H9 (cell line): ENCODE results near the gene BMPR1A. TPM values are rescaled to one million over a fixed set of nuclear protein-coding genes. Genes with fewer than 3 reads are reported as not detected.

Source experiments
- DNase-seq: peaks from one replicate; pipeline ENCODE4 v3.0.0-alpha.2; 2017
- H2AFZ ChIP-seq: one replicate; pipeline ENCODE4 v1.6.1; 2013; ENCODE audit warnings: mild to moderate bottlenecking, low read length, control low read depth, moderate library complexity
- H2AK5ac ChIP-seq: 2 replicates; pipeline ENCODE4 v1.6.1; 2013; ENCODE audit warnings: low read length, control low read depth, mixed read lengths; ENCODE audit not compliant: insufficient read length
- H2BK120ac ChIP-seq: one replicate; pipeline ENCODE4 v1.6.1; 2013; ENCODE audit warnings: low read depth, mild to moderate bottlenecking, low read length, control low read depth, inconsistent platforms; ENCODE audit not compliant: poor library complexity, severe bottlenecking
- H2BK12ac ChIP-seq: 2 replicates; pipeline ENCODE4 v1.6.1; 2013; ENCODE audit warnings: low read length, control low read depth, mixed read lengths, low read depth; ENCODE audit not compliant: insufficient read length
- H2BK15ac ChIP-seq: 2 replicates; pipeline ENCODE4 v1.6.1; 2013; ENCODE audit warnings: low read depth, low read length, control low read depth
- H2BK20ac ChIP-seq: one replicate; pipeline ENCODE4 v1.6.1; 2013; ENCODE audit warnings: low read depth, mild to moderate bottlenecking, low read length, control low read depth, inconsistent platforms; ENCODE audit not compliant: poor library complexity, severe bottlenecking
- H2BK5ac ChIP-seq: 2 replicates; pipeline ENCODE4 v1.6.1; 2013; ENCODE audit warnings: low read length, control low read depth, mixed read lengths; ENCODE audit not compliant: insufficient read length
- H3K14ac ChIP-seq: 2 replicates; pipeline ENCODE4 v1.6.1; 2013; ENCODE audit warnings: low read length, control low read depth; ENCODE audit not compliant: insufficient read depth
- H3K18ac ChIP-seq: 2 replicates; pipeline ENCODE4 v1.6.1; 2013; ENCODE audit warnings: low read depth, mild to moderate bottlenecking, mixed read lengths, low read length, control low read depth; ENCODE audit not compliant: insufficient read length
- H3K23ac ChIP-seq: 2 replicates; pipeline ENCODE4 v1.6.1; 2013; ENCODE audit warnings: low read length, control low read depth, mixed read lengths, low read depth; ENCODE audit not compliant: insufficient read length
- H3K23me2 ChIP-seq: 2 replicates; pipeline ENCODE4 v1.6.1; 2013; ENCODE audit warnings: low read depth, mild to moderate bottlenecking, mixed read lengths, low read length, control low read depth; ENCODE audit not compliant: insufficient read length, poor library complexity, severe bottlenecking
- H3K27ac ChIP-seq: 2 replicates; pipeline ENCODE4 v1.5.1; 2013; ENCODE audit warnings: low read length, control low read depth, mixed read lengths, low read depth; ENCODE audit not compliant: insufficient read length
- H3K27me3 ChIP-seq: 2 replicates; pipeline ENCODE4 v1.6.1; 2013; ENCODE audit warnings: low read length, control low read depth, inconsistent platforms; ENCODE audit not compliant: insufficient read depth
- H3K4ac ChIP-seq: 2 replicates; pipeline ENCODE4 v1.6.1; 2013; ENCODE audit warnings: low read depth, mild to moderate bottlenecking, control low read depth, inconsistent platforms, low read length, moderate library complexity
- H3K4me1 ChIP-seq: 2 replicates; pipeline ENCODE4 v1.6.1; 2013; ENCODE audit warnings: low read length, control low read depth, inconsistent platforms; ENCODE audit not compliant: insufficient read depth
- H3K4me2 ChIP-seq: 2 replicates; pipeline ENCODE4 v1.6.1; 2013; ENCODE audit warnings: low read length, control low read depth, mixed read lengths; ENCODE audit not compliant: insufficient read length, insufficient read depth
- H3K56ac ChIP-seq: 2 replicates; pipeline ENCODE4 v1.6.1; 2013; ENCODE audit warnings: low read depth, mild to moderate bottlenecking, mixed read lengths, low read length, control low read depth; ENCODE audit not compliant: insufficient read length
- H3K79me1 ChIP-seq: 2 replicates; pipeline ENCODE4 v1.6.1; 2013; ENCODE audit warnings: low read depth, mild to moderate bottlenecking, moderate library complexity, low read length, control low read depth, inconsistent platforms; ENCODE audit not compliant: insufficient read depth, poor library complexity, severe bottlenecking
- H3K79me2 ChIP-seq: 2 replicates; pipeline ENCODE4 v1.6.1; 2013; ENCODE audit warnings: low read length, control low read depth, inconsistent platforms; ENCODE audit not compliant: insufficient read depth
- H3K9ac ChIP-seq: 2 replicates; pipeline ENCODE4 v1.6.1; 2013; ENCODE audit warnings: low read length, control low read depth, mixed read lengths; ENCODE audit not compliant: insufficient read length; ENCODE audit errors: extremely low read depth
- H3K9me3 ChIP-seq: one replicate; pipeline ENCODE4 v1.6.1; 2013; ENCODE audit warnings: low read depth, low read length, inconsistent platforms; ENCODE audit not compliant: control insufficient read depth
- H3T11ph ChIP-seq: one replicate; pipeline ENCODE4 v1.6.1; 2013; ENCODE audit warnings: mild to moderate bottlenecking, low read length, control low read depth, inconsistent platforms
- H4K20me1 ChIP-seq: one replicate; pipeline ENCODE4 v1.6.1; 2013; ENCODE audit not compliant: control insufficient read depth, insufficient read length, insufficient read depth
- H4K5ac ChIP-seq: 2 replicates; pipeline ENCODE4 v1.6.1; 2013; ENCODE audit warnings: low read depth, mild to moderate bottlenecking, mixed read lengths, low read length, control low read depth; ENCODE audit not compliant: insufficient read length
- H4K8ac ChIP-seq: replicated peaks from 2 replicates; pipeline ENCODE4 v1.6.1; 2013; ENCODE audit warnings: low read length, control low read depth, mixed read lengths, low read depth; ENCODE audit not compliant: insufficient read length
- H4K91ac ChIP-seq: 2 replicates; pipeline ENCODE4 v1.6.1; 2013; ENCODE audit warnings: low read depth, mild to moderate bottlenecking, moderate library complexity, mixed read lengths, low read length, control low read depth; ENCODE audit not compliant: insufficient read length
- H3K27ac Mint-ChIP-seq, 3 experiments: 2 replicates in 2 of 3; 3 replicates in 1 of 3; pipeline ENCODE4 v1.8.0; 2020 to 2021; ENCODE audit warnings: mixed read lengths in 3 of 3, mild to moderate bottlenecking in 1 of 3, moderate library complexity in 1 of 3
- H3K27me3 Mint-ChIP-seq: 2 replicates; pipeline ENCODE4 v1.8.0; 2021; ENCODE audit warnings: low read depth, mild to moderate bottlenecking, moderate library complexity, mixed read lengths
- H3K36me3 Mint-ChIP-seq, 3 experiments: 2 replicates in 2 of 3; 3 replicates in 1 of 3; pipeline ENCODE4 v1.8.0; 2020 to 2021; ENCODE audit warnings: low read depth in 3 of 3, mixed read lengths in 3 of 3; ENCODE audit not compliant: insufficient read depth in 1 of 3
- H3K4me1 Mint-ChIP-seq, 2 experiments: 2 replicates each; pipeline ENCODE4 v1.8.0; 2020; ENCODE audit warnings: mixed read lengths in 2 of 2
- H3K4me3 Mint-ChIP-seq, 2 experiments: 2 replicates in 1 of 2; 3 replicates in 1 of 2; pipeline ENCODE4 v1.8.0; 2020 to 2021; ENCODE audit warnings: mild to moderate bottlenecking in 2 of 2, mixed read lengths in 2 of 2, moderate library complexity in 1 of 2
- H3K9me3 Mint-ChIP-seq, 2 experiments: 2 replicates in 1 of 2; 3 replicates in 1 of 2; pipeline ENCODE4 v1.8.0; 2020; ENCODE audit warnings: mild to moderate bottlenecking in 2 of 2, mixed read lengths in 2 of 2, moderate library complexity in 1 of 2
- WGBS: extraction: QIAGEN DNeasy Blood & Tissue Kit; methylation state at CpG from one replicate; pipeline ENCODE4 v1.1.7; 2013; ENCODE audit warnings: missing lambda C conversion rate, low lambda C conversion rate, mixed read lengths; ENCODE audit not compliant: insufficient read length; ENCODE audit errors: extremely low coverage; 5-methylcytosine and 5-hydroxymethylcytosine counted together
- total RNA-seq: library from RNA; stranded (reverse); gene quantifications from 2 replicates; pipeline ENCODE4 v1.2.1, GENCODE V29; 2021
- TF ChIP-seq, protein P1 (sequence below): fragments of 200-600 bp; sonication (generic); conservative IDR thresholded peaks from 3 replicates; pipeline ENCODE4 v1.8.0; 2021; ENCODE audit warnings: antibody characterized with exemption, mild to moderate bottlenecking

Gene BMPR1A
- total RNA-seq, 1 experiment from 2014 or later: 138 TPM

DNA sequence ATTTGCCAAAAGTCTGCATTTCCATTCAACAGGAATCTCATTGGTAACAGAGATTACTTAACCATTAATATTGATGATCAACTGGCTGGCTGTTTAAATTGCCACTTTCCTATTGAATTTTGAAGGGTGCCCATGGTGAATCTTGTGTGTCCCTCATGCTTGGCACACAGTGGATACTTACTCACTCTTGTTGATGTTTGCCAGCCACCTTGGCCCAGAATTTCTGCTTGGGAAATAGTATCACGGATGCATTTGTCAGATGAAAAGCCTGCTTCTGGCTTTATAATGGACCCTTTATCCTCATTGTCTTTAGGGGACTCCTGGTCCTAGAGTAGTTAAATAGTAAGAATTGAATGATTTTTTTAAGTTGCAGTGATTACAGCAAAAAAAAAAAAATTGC is 149.0 kb downstream of the BMPR1A start:
- H3K4me1 ChIP-seq: no peaks in the 10 kb centered on the region
- no peak overlapping the region for H3K18ac ChIP-seq
- no peak overlapping the region for H2AFZ ChIP-seq
- H3K23ac ChIP-seq: no peak overlapping the region
- TF ChIP-seq, protein P1, sequence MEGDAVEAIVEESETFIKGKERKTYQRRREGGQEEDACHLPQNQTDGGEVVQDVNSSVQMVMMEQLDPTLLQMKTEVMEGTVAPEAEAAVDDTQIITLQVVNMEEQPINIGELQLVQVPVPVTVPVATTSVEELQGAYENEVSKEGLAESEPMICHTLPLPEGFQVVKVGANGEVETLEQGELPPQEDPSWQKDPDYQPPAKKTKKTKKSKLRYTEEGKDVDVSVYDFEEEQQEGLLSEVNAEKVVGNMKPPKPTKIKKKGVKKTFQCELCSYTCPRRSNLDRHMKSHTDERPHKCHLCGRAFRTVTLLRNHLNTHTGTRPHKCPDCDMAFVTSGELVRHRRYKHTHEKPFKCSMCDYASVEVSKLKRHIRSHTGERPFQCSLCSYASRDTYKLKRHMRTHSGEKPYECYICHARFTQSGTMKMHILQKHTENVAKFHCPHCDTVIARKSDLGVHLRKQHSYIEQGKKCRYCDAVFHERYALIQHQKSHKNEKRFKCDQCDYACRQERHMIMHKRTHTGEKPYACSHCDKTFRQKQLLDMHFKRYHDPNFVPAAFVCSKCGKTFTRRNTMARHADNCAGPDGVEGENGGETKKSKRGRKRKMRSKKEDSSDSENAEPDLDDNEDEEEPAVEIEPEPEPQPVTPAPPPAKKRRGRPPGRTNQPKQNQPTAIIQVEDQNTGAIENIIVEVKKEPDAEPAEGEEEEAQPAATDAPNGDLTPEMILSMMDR: no peak
- no peaks in the 10 kb centered on the region for H4K20me1 ChIP-seq
- no peak overlapping the region for H3K4ac ChIP-seq
- H3K79me1 ChIP-seq: no peaks in the 10 kb centered on the region
- H3K9ac ChIP-seq: no peak overlapping the region
- no peak overlapping the region for H3T11ph ChIP-seq
- H3K27me3 ChIP-seq: no peaks in the 10 kb centered on the region
- no peaks in the 10 kb centered on the region for H3K27me3 Mint-ChIP-seq
- no CpG with 5 or more reads among the region's 1 CpG for WGBS
- no peak overlapping the region for H3K4me2 ChIP-seq
- DNase-seq: no peak
- no peak overlapping the region for H3K14ac ChIP-seq
- H2BK20ac ChIP-seq: no peak overlapping the region
- H4K5ac ChIP-seq: no peak overlapping the region
- no peaks in the 10 kb centered on the region for H3K4me1 Mint-ChIP-seq
- H2BK5ac ChIP-seq: no peak overlapping the region
- no peak overlapping the region for H2AK5ac ChIP-seq
- H3K56ac ChIP-seq: no peak overlapping the region
- H4K91ac ChIP-seq: no peak overlapping the region
- no peak overlapping the region for H2BK120ac ChIP-seq
- peaks cover 46 to 82% (median 77%) of the 10 kb centered on the region in 3 experiments; a peak in 6 of 7 replicates for H3K36me3 Mint-ChIP-seq
- H3K9me3 Mint-ChIP-seq: no peaks in the 10 kb centered on the region
- no peak overlapping the region for H3K4me3 Mint-ChIP-seq
- no peak overlapping the region for H3K27ac ChIP-seq
- no peaks in the 10 kb centered on the region for H3K23me2 ChIP-seq
- no peak overlapping the region for H3K27ac Mint-ChIP-seq
- H2BK15ac ChIP-seq: no peak overlapping the region
- no peak overlapping the region for H2BK12ac ChIP-seq
- no peaks in the 10 kb centered on the region for H3K9me3 ChIP-seq
- H4K8ac ChIP-seq: no peak overlapping the region
- H3K79me2 ChIP-seq: 0 out of 2 replicates have a peak, but pooled peaks cover 2% of the 10 kb centered on the region
